ENCODE measurements around the gene CMAS. TPM values are rescaled to one million over a fixed set of nuclear protein-coding genes. Genes with fewer than 3 reads are reported as not detected.
A peak's percentile ranks its signal among the peaks of the same experiment; 100 is the strongest.
"Not testable (repeated sequence)": the region's sequence is repeated elsewhere in the genome, so short reads cannot be mapped to it uniquely, and the experiment has no call there.

CMAS gene
- total and polyA plus RNA-seq, 2 experiments from 2014 or later, result 61.2 to 118 TPM

DNA sequence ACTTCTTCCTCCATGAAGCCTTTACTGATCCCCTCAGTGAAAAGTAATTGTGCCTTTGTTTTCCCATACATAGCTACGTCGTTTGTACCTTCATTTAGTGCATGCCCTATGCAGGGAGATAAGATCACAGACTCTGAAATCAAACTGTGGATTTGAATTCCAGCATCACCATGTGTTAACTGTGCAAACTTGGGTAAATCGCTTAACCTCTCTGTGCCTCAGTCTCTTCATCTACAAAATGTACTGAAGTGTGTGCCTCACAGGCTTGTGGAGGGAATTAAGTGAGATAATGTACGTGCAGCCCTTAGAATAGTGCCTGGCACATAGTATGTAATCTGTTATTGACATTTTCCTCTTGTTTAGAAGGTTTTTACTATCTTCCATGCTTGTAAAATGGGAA, 4.1 kb downstream of the CMAS start:
- peaks cover 40% of the 10 kb centered on the region for H3K36me3 Mint-ChIP-seq (ENCODE audit: low read depth)
- Histone ChIP-seq H3K27ac (ENCODE audit: low read depth) (no peak overlapping the region), H3K4me3 (0 out of 2 replicates have a peak overlapping the region, but pooled peaks have one; percentile 18), H3K9me2 (ENCODE audit: insufficient read depth) (no peaks in the 10 kb centered on the region), H3K4me1 (ENCODE audit: insufficient read depth) (peaks cover 37% of the 10 kb centered on the region), H3F3A (replicated peaks; ENCODE audit: low read depth) (peaks cover 8% of the 10 kb centered on the region; the same call in 1 of the 2 replicates), H3K27me3 (ENCODE audit: insufficient read depth) (no peaks in the 10 kb centered on the region), H3K79me2 (replicated peaks; ENCODE audit: insufficient read depth) (peaks cover 66% of the 10 kb centered on the region), H3K36me3 (ENCODE audit: insufficient read depth) (peaks cover 3% of the 10 kb centered on the region; the same call in 1 of the 2 replicates), H2AFZ (no peak overlapping the region), H3K4me2 (peak overlapping the region; percentile 14), H4K20me1 (replicated peaks; ENCODE audit: insufficient read depth) (no peaks in the 10 kb centered on the region)
- peaks cover 4% of the 10 kb centered on the region for H3K27me3 Mint-ChIP-seq (ENCODE audit: insufficient read depth, low read depth, poor library complexity)
- peaks cover 42% of the 10 kb centered on the region for H3K4me1 Mint-ChIP-seq
- no peak for DNase-seq (ENCODE audit: low spot score)
- TF ChIP-seq POLR2AphosphoS5 (IDR thresholded peaks at IDR 0.05; ENCODE audit: low read depth) (no peak), CREB1 (CRISPR knock-in tag; IDR thresholded peaks at IDR 0.05; ENCODE audit: low read depth) (no peak), STAT1 (IDR thresholded peaks at IDR 0.05; ENCODE audit: unreplicated experiment) (no peak)
- TF ChIP-seq, protein P1, sequence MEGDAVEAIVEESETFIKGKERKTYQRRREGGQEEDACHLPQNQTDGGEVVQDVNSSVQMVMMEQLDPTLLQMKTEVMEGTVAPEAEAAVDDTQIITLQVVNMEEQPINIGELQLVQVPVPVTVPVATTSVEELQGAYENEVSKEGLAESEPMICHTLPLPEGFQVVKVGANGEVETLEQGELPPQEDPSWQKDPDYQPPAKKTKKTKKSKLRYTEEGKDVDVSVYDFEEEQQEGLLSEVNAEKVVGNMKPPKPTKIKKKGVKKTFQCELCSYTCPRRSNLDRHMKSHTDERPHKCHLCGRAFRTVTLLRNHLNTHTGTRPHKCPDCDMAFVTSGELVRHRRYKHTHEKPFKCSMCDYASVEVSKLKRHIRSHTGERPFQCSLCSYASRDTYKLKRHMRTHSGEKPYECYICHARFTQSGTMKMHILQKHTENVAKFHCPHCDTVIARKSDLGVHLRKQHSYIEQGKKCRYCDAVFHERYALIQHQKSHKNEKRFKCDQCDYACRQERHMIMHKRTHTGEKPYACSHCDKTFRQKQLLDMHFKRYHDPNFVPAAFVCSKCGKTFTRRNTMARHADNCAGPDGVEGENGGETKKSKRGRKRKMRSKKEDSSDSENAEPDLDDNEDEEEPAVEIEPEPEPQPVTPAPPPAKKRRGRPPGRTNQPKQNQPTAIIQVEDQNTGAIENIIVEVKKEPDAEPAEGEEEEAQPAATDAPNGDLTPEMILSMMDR (conservative IDR thresholded peaks at IDR 0.05; ENCODE audit: low read depth in 2 of 2), result no peak
- TF ChIP-seq, protein P2, sequence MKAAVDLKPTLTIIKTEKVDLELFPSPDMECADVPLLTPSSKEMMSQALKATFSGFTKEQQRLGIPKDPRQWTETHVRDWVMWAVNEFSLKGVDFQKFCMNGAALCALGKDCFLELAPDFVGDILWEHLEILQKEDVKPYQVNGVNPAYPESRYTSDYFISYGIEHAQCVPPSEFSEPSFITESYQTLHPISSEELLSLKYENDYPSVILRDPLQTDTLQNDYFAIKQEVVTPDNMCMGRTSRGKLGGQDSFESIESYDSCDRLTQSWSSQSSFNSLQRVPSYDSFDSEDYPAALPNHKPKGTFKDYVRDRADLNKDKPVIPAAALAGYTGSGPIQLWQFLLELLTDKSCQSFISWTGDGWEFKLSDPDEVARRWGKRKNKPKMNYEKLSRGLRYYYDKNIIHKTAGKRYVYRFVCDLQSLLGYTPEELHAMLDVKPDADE (IDR thresholded peaks at IDR 0.05), result no peak
- TF ChIP-seq, protein P3, sequence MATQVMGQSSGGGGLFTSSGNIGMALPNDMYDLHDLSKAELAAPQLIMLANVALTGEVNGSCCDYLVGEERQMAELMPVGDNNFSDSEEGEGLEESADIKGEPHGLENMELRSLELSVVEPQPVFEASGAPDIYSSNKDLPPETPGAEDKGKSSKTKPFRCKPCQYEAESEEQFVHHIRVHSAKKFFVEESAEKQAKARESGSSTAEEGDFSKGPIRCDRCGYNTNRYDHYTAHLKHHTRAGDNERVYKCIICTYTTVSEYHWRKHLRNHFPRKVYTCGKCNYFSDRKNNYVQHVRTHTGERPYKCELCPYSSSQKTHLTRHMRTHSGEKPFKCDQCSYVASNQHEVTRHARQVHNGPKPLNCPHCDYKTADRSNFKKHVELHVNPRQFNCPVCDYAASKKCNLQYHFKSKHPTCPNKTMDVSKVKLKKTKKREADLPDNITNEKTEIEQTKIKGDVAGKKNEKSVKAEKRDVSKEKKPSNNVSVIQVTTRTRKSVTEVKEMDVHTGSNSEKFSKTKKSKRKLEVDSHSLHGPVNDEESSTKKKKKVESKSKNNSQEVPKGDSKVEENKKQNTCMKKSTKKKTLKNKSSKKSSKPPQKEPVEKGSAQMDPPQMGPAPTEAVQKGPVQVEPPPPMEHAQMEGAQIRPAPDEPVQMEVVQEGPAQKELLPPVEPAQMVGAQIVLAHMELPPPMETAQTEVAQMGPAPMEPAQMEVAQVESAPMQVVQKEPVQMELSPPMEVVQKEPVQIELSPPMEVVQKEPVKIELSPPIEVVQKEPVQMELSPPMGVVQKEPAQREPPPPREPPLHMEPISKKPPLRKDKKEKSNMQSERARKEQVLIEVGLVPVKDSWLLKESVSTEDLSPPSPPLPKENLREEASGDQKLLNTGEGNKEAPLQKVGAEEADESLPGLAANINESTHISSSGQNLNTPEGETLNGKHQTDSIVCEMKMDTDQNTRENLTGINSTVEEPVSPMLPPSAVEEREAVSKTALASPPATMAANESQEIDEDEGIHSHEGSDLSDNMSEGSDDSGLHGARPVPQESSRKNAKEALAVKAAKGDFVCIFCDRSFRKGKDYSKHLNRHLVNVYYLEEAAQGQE (IDR thresholded peaks at IDR 0.05; ENCODE audit: unreplicated experiment), result no peak
- no peaks in the 10 kb centered on the region for H3K9me3 Mint-ChIP-seq
- ATAC-seq, result no peak
- H3K4me3 Mint-ChIP-seq, result no peak overlapping the region
- peak overlapping the region; percentile 52; the same call in 1 of the 2 replicates for H3K27ac Mint-ChIP-seq

DNA sequence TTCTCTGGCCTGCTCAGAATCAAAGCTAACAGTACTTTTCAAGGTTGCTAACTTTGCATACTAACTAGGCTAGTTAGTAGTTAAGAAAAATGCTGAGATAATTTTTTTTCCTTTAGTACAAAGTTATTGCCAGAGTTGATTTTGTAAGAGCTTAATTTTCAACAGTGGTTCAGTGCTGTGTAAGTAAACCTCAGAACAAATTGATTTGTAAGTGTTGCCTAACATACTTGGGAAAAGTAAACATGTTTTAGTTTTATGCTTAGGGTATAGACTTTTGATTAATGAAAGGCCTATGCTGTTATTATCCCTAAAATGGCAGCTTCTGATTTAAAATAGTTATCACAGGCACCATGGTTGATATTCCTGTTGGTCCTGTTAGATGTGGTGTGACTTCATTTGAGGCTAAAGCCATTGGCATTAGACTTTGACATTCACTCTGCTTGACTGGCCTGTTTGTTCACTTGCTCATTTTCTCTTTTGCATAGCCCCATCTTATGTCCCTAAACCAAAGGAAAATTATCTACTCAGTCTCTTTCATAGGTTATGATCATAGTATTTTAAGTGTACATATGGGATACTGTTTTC, 5.2 kb downstream of the CMAS start:
- Mint-ChIP-seq H3K27ac (peak overlapping the region; percentile 52; the same call in 1 of the 2 replicates), H3K27me3 (ENCODE audit: insufficient read depth, low read depth, poor library complexity) (peaks cover 4% of the 10 kb centered on the region), H3K4me1 (peaks cover 42% of the 10 kb centered on the region), H3K36me3 (ENCODE audit: low read depth) (peaks cover 50% of the 10 kb centered on the region), H3K9me3 (no peaks in the 10 kb centered on the region), H3K4me3 (no peak overlapping the region; the same call in 2 of the 3 replicates)
- Histone ChIP-seq H2AFZ (no peak overlapping the region), H3F3A (replicated peaks; ENCODE audit: low read depth) (peaks cover 8% of the 10 kb centered on the region; the same call in 1 of the 2 replicates), H3K4me2 (0 out of 2 replicates have a peak overlapping the region, but pooled peaks have one; percentile 14), H3K27me3 (ENCODE audit: insufficient read depth) (no peaks in the 10 kb centered on the region), H3K79me2 (replicated peaks; ENCODE audit: insufficient read depth) (peaks cover 66% of the 10 kb centered on the region), H3K4me3 (no peak overlapping the region), H3K9me2 (ENCODE audit: insufficient read depth) (no peaks in the 10 kb centered on the region), H3K4me1 (ENCODE audit: insufficient read depth) (peaks cover 37% of the 10 kb centered on the region), H3K27ac (ENCODE audit: low read depth) (no peak overlapping the region), H4K20me1 (replicated peaks; ENCODE audit: insufficient read depth) (no peaks in the 10 kb centered on the region), H3K36me3 (ENCODE audit: insufficient read depth) (peaks cover 14% of the 10 kb centered on the region; the same call in 1 of the 2 replicates)
- no peak for TF ChIP-seq CREB1 (CRISPR knock-in tag; IDR thresholded peaks at IDR 0.05; ENCODE audit: low read depth)
- TF ChIP-seq POLR2AphosphoS5 (IDR thresholded peaks at IDR 0.05; ENCODE audit: low read depth), result no peak
- no peak for TF ChIP-seq STAT1 (IDR thresholded peaks at IDR 0.05; ENCODE audit: unreplicated experiment)
- DNase-seq (ENCODE audit: low spot score), result no peak
- no peak for ATAC-seq

DNA sequence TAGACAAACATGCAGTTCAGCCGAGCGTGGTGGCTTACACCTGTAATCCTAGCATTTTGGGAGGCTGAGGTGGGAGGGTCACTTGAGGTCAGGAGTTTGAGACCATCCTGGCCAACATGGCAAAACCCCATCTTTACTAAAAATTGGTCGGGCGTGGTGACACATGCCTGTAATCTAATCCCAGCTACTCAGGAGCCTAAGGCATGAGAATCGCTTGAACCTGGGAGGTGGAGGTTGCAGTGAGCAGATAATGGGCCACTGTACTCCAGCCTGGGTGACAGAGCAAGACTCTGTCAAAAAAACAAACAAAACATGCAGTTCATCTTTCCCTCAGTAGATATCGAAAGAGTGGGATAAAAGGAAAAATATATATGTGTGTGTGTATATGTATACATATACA, 7.0 kb downstream of the CMAS start:
- Mint-ChIP-seq H3K36me3 (ENCODE audit: low read depth) (peaks cover 63% of the 10 kb centered on the region), H3K4me1 (peaks cover 31% of the 10 kb centered on the region)
- Histone ChIP-seq H3K79me2 (replicated peaks; ENCODE audit: insufficient read depth) (peaks cover 54% of the 10 kb centered on the region), H3K4me1 (ENCODE audit: insufficient read depth) (peaks cover 29% of the 10 kb centered on the region), H3K36me3 (ENCODE audit: insufficient read depth) (peaks cover 30% of the 10 kb centered on the region; the same call in 1 of the 2 replicates)
- not testable (repeated sequence) for H3K27me3 Mint-ChIP-seq (ENCODE audit: insufficient read depth, low read depth, poor library complexity); H3K9me3 Mint-ChIP-seq; H3K4me3 ChIP-seq; DNase-seq (ENCODE audit: low spot score); ATAC-seq; H3K4me3 Mint-ChIP-seq; H3K27ac ChIP-seq (ENCODE audit: low read depth); H3F3A ChIP-seq (replicated peaks; ENCODE audit: low read depth); H3K9me2 ChIP-seq (ENCODE audit: insufficient read depth); H3K4me2 ChIP-seq; H3K27ac Mint-ChIP-seq; H4K20me1 ChIP-seq (replicated peaks; ENCODE audit: insufficient read depth); H2AFZ ChIP-seq; H3K27me3 ChIP-seq (ENCODE audit: insufficient read depth)

Data from GM23338 (cell line).